Keratinocyte (primary cell): Measurements from ENCODE around the gene PDE9A. TPM values are rescaled to one million over a fixed set of nuclear protein-coding genes. Genes with fewer than 3 reads are reported as not detected.
A peak's percentile ranks its signal among the peaks of the same experiment; 100 is the strongest.
"Not testable (repeated sequence)": the region's sequence is repeated elsewhere in the genome, so short reads cannot be mapped to it uniquely, and the experiment has no call there.

ENCODE experiments used
- DNase-seq: peaks from one replicate; pipeline ENCODE4 v3.0.0-alpha.2; 2011; ENCODE audit warnings: low read depth, missing footprints, low spot score
- FAIRE-seq: peaks from 2 replicates; lab custom pipeline; 2011; peaks lifted over from hg19 to GRCh38; lab: Jason Lieb, UNC
- H2AFZ ChIP-seq: 2 replicates; pipeline ENCODE4 v1.6.0; 2012; ENCODE audit warnings: low read length, control low read depth, inconsistent platforms; ENCODE audit not compliant: control insufficient read depth
- H3K27ac ChIP-seq: 2 replicates; pipeline ENCODE4 v1.5.1; 2011; ENCODE audit warnings: low read length; ENCODE audit not compliant: control insufficient read depth, insufficient read depth
- H3K27me3 ChIP-seq: 3 replicates; pipeline ENCODE4 v1.6.0; 2011; ENCODE audit warnings: low read length; ENCODE audit not compliant: control insufficient read depth, insufficient read depth; ENCODE audit errors: extremely low read depth
- H3K36me3 ChIP-seq, 2 experiments: 2 replicates in 1 of 2; 3 replicates in 1 of 2; pipeline ENCODE4 v1.5.1; 2011; ENCODE audit warnings: low read length in 2 of 2, mild to moderate bottlenecking in 1 of 2; ENCODE audit not compliant: control insufficient read depth in 2 of 2, insufficient read depth in 2 of 2; ENCODE audit errors: extremely low read depth in 1 of 2
- H3K4me1 ChIP-seq: 3 replicates; pipeline ENCODE4 v1.5.1; 2011; ENCODE audit warnings: low read length; ENCODE audit not compliant: control insufficient read depth, insufficient read depth; ENCODE audit errors: extremely low read depth
- H3K4me2 ChIP-seq: 3 replicates; pipeline ENCODE4 v1.6.0; 2011; ENCODE audit warnings: low read depth, low read length; ENCODE audit not compliant: control insufficient read depth, insufficient read depth; ENCODE audit errors: extremely low read depth
- H3K4me3 ChIP-seq, 3 experiments: fragments of 200-600 bp in 1 of 3; sonication (generic) in 1 of 3; 2 replicates in 2 of 3; 3 replicates in 1 of 3; pipeline ENCODE4 v1.5.1; 2011 to 2016; ENCODE audit warnings: low read length in 3 of 3, mild to moderate bottlenecking in 3 of 3, control low read depth in 2 of 3, inconsistent platforms in 1 of 3, low read depth in 1 of 3, mixed read lengths in 1 of 3, mixed run types in 1 of 3, moderate library complexity in 1 of 3; ENCODE audit not compliant: control insufficient read depth in 2 of 3, insufficient read depth in 2 of 3; ENCODE audit errors: extremely low read depth in 1 of 3
- H3K79me2 ChIP-seq: 2 replicates; pipeline ENCODE4 v1.6.0; 2012; ENCODE audit warnings: low read length; ENCODE audit not compliant: control insufficient read depth, insufficient read depth
- H3K9ac ChIP-seq: 3 replicates; pipeline ENCODE4 v1.6.0; 2011; ENCODE audit warnings: low read length; ENCODE audit not compliant: control insufficient read depth, insufficient read depth; ENCODE audit errors: extremely low read depth
- H3K9me1 ChIP-seq: 3 replicates; pipeline ENCODE4 v1.6.0; 2011; ENCODE audit warnings: low read length; ENCODE audit not compliant: control insufficient read depth, insufficient read depth; ENCODE audit errors: extremely low read depth
- H3K9me3 ChIP-seq: 2 replicates; pipeline ENCODE4 v1.5.1; 2012; ENCODE audit warnings: low read depth, low read length; ENCODE audit not compliant: control insufficient read depth
- H4K20me1 ChIP-seq: 3 replicates; pipeline ENCODE4 v1.6.0; 2011; ENCODE audit warnings: low read length; ENCODE audit not compliant: control insufficient read depth, insufficient read depth; ENCODE audit errors: extremely low read depth
- EZH2 ChIP-seq: IDR thresholded peaks from one replicate; pipeline ENCODE4 v1.6.1; 2012; ENCODE audit warnings: inconsistent platforms, mild to moderate bottlenecking, low read length, moderate library complexity
- dilution Hi-C: fragments of 300-500 bp; cut with MboI; formaldehyde crosslinking; loops from one replicate; pipeline ENCODE4 v1.7.0; 2020; ENCODE audit warnings: low sequenced_read_pairs; ENCODE audit not compliant: extremely low pct_ligation_motif_present
- polyA plus RNA-seq, 5 experiments: library from polyadenylated mRNA; depleted of rRNA in 3 of 5; stranded (reverse) in 3 of 5; stranded (forward) in 1 of 5; unstranded in 1 of 5; fragments of >200 nt; gene quantifications; 1 replicate in 1 of 5; 2 replicates in 3 of 5; 3 replicates in 1 of 5; pipeline versions ENCODE4 v1.2.1 to v1.2.3, GENCODE V29; 2011 to 2012; ENCODE audit warnings: missing spikeins in 2 of 5, low read depth in 1 of 5, low replicate concordance in 1 of 5
- TF ChIP-seq, protein P1 (sequence below), 3 experiments: IDR thresholded peaks in 1 of 3; conservative IDR thresholded peaks in 1 of 3; optimal IDR thresholded peaks in 1 of 3; 2 replicates in 2 of 3; 3 replicates in 1 of 3; pipeline versions ENCODE3 to v1.5.1; 2011; ENCODE audit warnings: low read length in 3 of 3, mild to moderate bottlenecking in 3 of 3, moderate library complexity in 2 of 3, control low read depth in 1 of 3, inconsistent platforms in 1 of 3; ENCODE audit not compliant: insufficient read depth in 2 of 3; ENCODE audit errors: extremely low read depth in 1 of 3

The PDE9A gene
- polyA plus RNA-seq, 1 donor (not counting 4 experiments of a cell fraction or from before 2014, with no cell fraction given) = 0.13 TPM

DNA sequence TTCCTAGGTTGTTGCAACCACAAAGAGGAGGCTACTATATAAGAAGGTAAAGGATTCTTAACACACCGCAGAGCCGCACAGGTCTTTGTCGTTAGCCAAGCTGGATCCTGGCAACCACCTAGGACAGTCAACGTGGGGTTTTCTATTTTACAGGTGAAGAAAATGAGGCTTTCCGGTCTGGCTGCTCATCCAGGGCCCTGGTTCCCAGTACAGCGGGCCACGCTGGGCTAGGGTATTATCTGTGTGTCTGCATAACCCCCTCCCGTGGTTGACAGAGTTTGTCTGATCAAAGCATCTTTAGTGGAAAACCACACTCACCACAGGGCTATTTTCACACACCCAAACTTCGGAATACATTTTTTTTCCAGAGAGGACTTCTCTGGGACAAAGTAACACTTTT, 39.0 kb upstream of the PDE9A start:
- dilution Hi-C loops = no loop called here
- Histone ChIP-seq H4K20me1 (no peaks in the 10 kb centered on the region), H3K4me3 (peak overlapping the region in 2 of 3 experiments; percentile 18 to 39)

DNA sequence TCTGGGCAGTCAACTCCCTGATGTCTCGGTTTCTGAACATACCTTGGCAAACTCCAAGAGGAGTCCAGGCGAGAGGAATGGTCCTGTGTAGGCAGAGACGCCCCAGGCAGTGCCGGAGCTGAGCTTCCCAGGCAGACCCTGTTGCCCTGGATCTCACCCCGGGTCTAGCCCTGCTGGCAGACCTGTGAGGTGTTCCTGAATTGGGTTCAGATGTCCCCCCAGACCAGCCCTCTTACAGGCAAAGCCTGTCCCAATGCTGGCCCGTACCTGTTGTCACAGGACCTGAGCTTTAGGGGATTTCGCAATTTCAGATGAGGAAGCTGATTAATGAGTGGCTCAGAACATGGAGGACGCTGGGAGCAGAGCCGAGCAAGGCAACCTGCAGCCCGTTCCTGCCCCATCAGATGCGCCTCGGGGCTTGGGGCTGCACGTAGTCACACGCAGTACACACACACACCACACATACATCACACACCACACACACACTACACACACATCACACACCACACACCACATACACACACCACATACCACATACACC, 38.5 kb upstream of the PDE9A start:
- H3K9ac ChIP-seq = peak overlapping the region; percentile 53
- DNase-seq (peak; percentile 93), FAIRE-seq (peak; percentile 89)
- H3K4me3 ChIP-seq = peak overlapping the region in 2 of 3 experiments; percentile 18 to 39
- H3K27ac ChIP-seq = peak overlapping the region; percentile 48
- no peak for TF ChIP-seq EZH2
- TF ChIP-seq, protein P1, sequence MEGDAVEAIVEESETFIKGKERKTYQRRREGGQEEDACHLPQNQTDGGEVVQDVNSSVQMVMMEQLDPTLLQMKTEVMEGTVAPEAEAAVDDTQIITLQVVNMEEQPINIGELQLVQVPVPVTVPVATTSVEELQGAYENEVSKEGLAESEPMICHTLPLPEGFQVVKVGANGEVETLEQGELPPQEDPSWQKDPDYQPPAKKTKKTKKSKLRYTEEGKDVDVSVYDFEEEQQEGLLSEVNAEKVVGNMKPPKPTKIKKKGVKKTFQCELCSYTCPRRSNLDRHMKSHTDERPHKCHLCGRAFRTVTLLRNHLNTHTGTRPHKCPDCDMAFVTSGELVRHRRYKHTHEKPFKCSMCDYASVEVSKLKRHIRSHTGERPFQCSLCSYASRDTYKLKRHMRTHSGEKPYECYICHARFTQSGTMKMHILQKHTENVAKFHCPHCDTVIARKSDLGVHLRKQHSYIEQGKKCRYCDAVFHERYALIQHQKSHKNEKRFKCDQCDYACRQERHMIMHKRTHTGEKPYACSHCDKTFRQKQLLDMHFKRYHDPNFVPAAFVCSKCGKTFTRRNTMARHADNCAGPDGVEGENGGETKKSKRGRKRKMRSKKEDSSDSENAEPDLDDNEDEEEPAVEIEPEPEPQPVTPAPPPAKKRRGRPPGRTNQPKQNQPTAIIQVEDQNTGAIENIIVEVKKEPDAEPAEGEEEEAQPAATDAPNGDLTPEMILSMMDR (optimal IDR thresholded peaks at IDR 0.05 in 1 of 3, IDR thresholded peaks at IDR 0.05 in 1 of 3, conservative IDR thresholded peaks at IDR 0.05 in 1 of 3; ENCODE audit: extremely low read depth in 1 of 3, insufficient read depth in 2 of 3, low read length in 3 of 3) = no peak
- H3K4me1 ChIP-seq = peaks cover 14% of the 10 kb centered on the region
- no peaks in the 10 kb centered on the region for H3K9me1 ChIP-seq
- peak overlapping the region; percentile 75 for H2AFZ ChIP-seq
- H3K36me3 ChIP-seq = no peaks in the 10 kb centered on the region
- H3K9me3 ChIP-seq = no peaks in the 10 kb centered on the region
- H4K20me1 ChIP-seq = no peaks in the 10 kb centered on the region
- peaks cover 27% of the 10 kb centered on the region for H3K27me3 ChIP-seq
- H3K4me2 ChIP-seq = peak overlapping the region; percentile 80
- dilution Hi-C loops = no loop called here
- H3K79me2 ChIP-seq = no peaks in the 10 kb centered on the region

More for the DNA sequence above, 39.0 kb upstream of the PDE9A start:
- peak; percentile 60 for FAIRE-seq
- Histone ChIP-seq H3K9me3 (no peaks in the 10 kb centered on the region), H2AFZ (peak overlapping the region; percentile 75), H3K9me1 (no peaks in the 10 kb centered on the region), H3K4me2 (peak overlapping the region; percentile 80), H3K9ac (peak overlapping the region; percentile 53), H3K27me3 (peaks cover 24% of the 10 kb centered on the region), H3K4me1 (peaks cover 14% of the 10 kb centered on the region), H3K36me3 (no peaks in the 10 kb centered on the region), H3K79me2 (no peaks in the 10 kb centered on the region), H3K27ac (peak overlapping the region; percentile 48)
- no peak for DNase-seq
- TF ChIP-seq, protein P1 (optimal IDR thresholded peaks at IDR 0.05 in 1 of 3, IDR thresholded peaks at IDR 0.05 in 1 of 3, conservative IDR thresholded peaks at IDR 0.05 in 1 of 3; ENCODE audit: extremely low read depth in 1 of 3, insufficient read depth in 2 of 3, low read length in 3 of 3) = no peak
- no peak for TF ChIP-seq EZH2

DNA sequence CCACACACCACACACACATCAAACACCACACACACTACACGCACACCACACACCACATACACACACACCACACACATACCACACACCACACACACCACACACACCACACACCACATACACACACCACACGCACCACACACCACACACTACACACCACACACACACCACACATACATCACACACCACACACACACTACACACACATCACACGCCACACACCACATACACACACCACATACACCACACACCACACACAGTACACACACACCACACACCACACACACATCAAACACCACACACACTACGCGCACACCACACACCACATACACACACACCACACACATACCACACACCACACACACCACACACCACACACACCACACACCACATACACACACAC, 38.0 kb upstream of the PDE9A start:
- H3K79me2 ChIP-seq, H3K9me1 ChIP-seq, H3K36me3 ChIP-seq, H4K20me1 ChIP-seq, H2AFZ ChIP-seq, H3K9ac ChIP-seq, dilution Hi-C loops, DNase-seq, FAIRE-seq, H3K9me3 ChIP-seq, H3K4me3 ChIP-seq, H3K27ac ChIP-seq: not testable (repeated sequence)
- H3K4me2 ChIP-seq = peak overlapping the region; percentile 80
- peaks cover 14% of the 10 kb centered on the region for H3K4me1 ChIP-seq
- peaks cover 31% of the 10 kb centered on the region for H3K27me3 ChIP-seq
